MM.1S (cell line): ENCODE measurements around the gene PCDH8.

ENCODE experiments used
- EZH2 ChIP-seq: fragments of 300-600 bp; sonication (generic); optimal IDR thresholded peaks from 2 replicates; pipeline ENCODE3; 2017; ENCODE audit warnings: low read depth, mild to moderate bottlenecking, antibody characterized with exemption, low read length, mixed read lengths
- EZH2phosphoT487 ChIP-seq: fragments of 300-600 bp; sonication (generic); IDR thresholded peaks from 2 replicates; pipeline ENCODE4 v1.6.1; 2018; ENCODE audit warnings: antibody characterized with exemption, low read length
- TF ChIP-seq, protein P1 (sequence below): fragments of 300-600 bp; sonication (generic); IDR thresholded peaks from 2 replicates; pipeline ENCODE4 v1.5.1; 2016; ENCODE audit warnings: antibody characterized with exemption, low read length, mixed read lengths

DNA sequence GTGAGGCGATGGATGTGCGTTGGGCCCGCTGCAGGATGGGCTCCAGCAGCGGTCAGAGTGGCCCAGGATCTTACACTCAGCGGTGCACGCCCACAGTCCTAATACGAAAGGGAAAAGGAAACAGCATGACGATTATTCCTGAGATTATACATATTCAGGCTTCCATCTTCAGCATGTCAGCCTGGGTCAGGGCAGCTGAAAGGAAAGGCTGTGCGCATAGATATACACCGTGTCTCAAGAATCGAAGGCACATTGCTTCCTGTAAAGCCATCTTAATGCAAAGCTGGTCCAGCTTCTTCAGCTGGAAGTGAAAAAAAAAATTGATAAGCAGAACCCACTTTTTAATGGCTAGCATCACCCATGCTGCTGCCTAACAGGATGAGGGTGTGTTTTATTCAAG lies 3.6 kb downstream of the PCDH8 start:
- TF ChIP-seq, protein P1, sequence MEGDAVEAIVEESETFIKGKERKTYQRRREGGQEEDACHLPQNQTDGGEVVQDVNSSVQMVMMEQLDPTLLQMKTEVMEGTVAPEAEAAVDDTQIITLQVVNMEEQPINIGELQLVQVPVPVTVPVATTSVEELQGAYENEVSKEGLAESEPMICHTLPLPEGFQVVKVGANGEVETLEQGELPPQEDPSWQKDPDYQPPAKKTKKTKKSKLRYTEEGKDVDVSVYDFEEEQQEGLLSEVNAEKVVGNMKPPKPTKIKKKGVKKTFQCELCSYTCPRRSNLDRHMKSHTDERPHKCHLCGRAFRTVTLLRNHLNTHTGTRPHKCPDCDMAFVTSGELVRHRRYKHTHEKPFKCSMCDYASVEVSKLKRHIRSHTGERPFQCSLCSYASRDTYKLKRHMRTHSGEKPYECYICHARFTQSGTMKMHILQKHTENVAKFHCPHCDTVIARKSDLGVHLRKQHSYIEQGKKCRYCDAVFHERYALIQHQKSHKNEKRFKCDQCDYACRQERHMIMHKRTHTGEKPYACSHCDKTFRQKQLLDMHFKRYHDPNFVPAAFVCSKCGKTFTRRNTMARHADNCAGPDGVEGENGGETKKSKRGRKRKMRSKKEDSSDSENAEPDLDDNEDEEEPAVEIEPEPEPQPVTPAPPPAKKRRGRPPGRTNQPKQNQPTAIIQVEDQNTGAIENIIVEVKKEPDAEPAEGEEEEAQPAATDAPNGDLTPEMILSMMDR, result no peak
- TF ChIP-seq EZH2 (no peak), EZH2phosphoT487 (no peak)
